ENCODE results near the gene SMAD3.

Gene SMAD3

DNA sequence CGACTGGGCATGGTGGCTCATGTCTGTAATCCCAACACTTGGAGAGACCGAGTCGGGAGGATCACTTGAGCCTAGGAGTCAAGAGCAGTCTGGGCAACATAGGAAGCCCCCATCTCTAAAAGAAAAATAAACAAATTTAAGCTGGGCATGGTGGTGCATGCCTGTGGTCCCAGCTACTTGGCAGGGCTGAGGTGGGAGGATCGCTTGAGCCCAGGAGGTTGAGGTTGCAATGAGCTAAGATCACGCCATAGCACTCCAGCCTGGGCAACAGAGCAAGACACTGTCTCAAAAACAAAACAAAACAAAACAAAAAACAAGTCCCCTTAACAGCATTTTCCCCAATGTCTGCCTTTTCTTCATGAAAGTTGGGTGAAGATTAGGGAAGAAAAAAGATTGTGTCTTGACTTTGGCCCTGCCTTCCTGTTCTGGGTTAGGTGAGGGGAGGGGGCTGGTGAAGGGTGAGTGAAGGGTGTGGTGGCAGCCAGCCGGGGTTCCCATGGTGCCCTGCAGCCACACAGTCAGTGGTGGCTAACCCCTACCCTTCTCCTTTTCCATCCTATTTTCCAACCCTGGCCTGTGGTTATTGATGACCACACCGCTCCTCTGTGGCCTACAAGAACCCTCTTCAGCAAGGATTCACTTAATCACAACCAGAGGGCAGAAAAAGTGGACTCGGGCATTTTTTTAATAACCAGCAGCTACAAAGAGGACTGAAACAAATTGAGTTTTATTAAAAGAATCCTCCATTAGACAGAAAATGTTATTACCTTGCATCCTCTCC lies 28.4 kb upstream of the SMAD3 start:
- no peak for DNase-seq (ENCODE audit: low spot score)

GRCh38 chr15:67037694-67038093 lies 27.7 kb upstream of the SMAD3 start:
- no peak for DNase-seq (ENCODE audit: low spot score)

GRCh38 chr15:67038736-67039135 lies 26.7 kb upstream of the SMAD3 start:
- no peak for DNase-seq (ENCODE audit: low spot score)

DNA sequence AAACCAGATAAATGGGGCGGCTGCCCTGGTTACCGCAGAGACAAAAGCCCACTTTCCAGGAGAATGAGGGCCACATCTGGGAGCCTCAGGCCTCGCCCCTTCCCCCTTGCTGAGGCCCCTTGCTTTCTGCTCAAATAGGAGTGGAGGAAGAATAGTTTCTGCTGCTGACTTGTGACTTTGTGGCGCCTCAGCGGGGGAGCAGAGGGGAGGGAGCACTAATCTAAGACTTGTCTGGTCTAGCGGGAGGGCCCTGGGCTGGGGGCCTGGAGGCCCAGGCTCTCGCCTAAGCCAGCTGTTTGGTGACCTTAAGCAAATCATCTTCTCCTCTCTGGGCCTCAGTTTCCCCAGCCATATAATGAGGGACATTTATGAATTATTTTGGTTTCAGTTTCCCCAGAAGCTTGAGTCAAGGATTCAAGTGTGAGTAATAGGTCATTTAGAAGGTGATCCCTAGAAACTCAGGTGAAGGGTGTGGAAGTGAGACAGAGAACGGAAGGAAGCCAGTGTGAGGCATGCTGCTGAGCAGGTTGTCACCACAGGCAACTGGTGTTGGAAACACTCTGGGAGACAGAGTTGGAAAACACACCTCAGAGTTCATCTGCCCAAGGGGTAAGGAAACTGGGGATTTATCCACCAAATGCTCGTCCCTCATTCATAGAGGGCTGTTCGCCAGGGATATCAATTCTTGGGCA lies 25.9 kb upstream of the SMAD3 start:
- peak; percentile 46 for DNase-seq (ENCODE audit: low spot score)

DNA sequence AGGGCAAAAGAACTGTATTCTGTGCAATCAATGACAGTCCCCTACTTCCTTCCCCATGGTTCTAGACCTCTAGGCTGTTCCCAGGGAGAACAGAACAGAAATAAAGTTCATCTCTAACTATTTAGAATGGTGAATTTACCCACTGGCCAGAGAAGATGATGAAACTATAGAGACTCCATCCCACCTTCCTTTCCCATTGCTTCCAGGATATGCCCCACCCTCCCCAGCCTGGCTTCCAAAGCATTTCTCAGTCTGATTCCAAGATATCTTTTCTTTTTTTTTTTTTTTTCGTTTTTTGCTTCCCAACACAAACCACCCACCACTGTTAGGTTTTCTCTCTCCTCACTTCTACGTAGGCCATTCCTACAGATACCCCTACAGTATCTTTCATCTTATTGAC lies 25.1 kb upstream of the SMAD3 start:
- DNase-seq (ENCODE audit: low spot score): no peak

DNA sequence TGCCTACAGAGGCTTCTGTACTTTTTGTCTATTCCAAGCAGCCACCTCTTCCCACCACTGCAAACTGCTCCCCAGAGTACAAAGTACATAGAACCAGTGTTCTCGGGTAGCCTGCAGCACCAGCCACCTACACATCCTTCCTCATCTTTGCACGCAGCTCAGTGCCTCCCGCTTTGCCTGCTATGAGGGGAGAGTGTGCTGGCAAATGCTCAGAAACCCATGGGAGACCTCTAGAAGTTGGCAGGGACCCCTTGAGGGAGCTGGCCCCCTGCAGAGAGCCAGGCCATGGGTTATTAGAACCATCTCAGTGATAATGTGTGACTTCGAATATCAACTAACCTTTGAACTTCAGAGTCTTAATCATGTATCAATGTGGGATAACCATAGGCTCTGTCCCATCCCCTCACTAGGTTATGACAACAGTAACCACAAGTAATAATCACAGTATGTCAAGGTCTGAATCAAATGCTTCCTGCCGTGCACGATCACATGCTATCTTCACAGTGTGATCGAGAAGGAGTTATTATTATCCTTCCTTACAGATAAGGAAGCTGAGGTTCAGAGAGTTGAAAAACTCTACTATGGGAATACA lies 22.8 kb upstream of the SMAD3 start:
- no peak for DNase-seq (ENCODE audit: low spot score)

GRCh38 chr15:67043939-67044771 lies 21.2 kb upstream of the SMAD3 start:
- DNase-seq (ENCODE audit: low spot score): no peak

DNA sequence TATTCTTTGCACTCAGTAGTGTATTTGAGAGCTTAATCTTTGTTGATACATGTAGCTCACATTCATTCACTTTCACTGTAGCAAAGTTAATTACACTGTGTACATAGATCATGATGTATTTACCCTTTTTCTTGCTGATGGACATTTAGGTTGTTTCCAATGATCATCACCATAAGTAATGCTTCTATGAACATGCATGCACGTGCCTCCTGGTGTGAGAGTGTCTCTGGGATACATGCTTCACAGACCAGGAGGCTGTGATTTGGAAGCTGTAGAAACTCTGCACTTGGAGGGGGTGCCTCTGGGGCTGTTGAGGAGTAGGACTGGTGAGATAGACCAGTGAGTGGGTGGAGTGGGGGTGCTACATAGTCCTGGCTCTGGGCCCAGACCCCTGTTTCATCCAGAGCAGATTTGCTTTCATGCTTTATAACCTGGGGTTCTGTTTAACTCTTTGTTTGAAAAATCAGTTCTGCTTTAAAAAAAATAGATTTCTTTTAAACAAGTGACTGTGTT lies 18.2 kb upstream of the SMAD3 start:
- DNase-seq (ENCODE audit: low spot score): no peak

GRCh38 chr15:67048281-67049279 lies 16.8 kb upstream of the SMAD3 start:
- DNase-seq (ENCODE audit: low spot score): peak; percentile 94

DNA sequence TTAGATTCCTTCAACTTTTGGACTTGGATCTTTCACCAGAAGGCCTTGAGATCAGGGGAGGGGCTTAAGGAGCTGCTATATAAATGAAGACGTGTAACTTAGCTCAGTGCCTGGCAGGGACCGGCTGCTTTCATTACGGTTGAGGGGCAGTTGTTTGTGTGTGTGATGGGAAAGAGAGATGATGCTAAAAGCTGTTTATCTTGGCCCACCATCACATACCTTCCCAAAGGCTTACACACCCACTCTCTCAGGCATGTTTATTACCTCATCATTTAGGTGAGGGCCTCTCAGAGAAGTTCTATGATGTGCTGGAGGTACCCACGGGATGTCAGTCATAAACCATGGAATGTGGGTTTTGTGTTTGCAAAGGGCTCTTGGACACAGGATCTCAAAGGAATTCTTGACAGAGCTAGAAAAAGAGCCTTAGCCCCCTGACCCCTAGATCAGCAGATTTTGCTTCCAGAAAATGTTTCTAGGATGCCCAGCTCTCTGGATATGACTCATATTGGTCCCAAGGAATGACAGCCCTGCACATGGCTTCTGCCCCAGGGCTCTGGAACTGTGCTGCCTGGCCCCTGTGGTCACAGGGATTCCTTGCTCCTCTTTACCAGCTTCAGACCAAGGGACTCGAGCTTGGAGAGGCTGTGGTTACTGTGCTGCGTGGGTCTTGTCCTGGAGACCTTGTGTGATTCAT lies 15.9 kb upstream of the SMAD3 start:
- DNase-seq (ENCODE audit: low spot score): peak; percentile 82

DNA sequence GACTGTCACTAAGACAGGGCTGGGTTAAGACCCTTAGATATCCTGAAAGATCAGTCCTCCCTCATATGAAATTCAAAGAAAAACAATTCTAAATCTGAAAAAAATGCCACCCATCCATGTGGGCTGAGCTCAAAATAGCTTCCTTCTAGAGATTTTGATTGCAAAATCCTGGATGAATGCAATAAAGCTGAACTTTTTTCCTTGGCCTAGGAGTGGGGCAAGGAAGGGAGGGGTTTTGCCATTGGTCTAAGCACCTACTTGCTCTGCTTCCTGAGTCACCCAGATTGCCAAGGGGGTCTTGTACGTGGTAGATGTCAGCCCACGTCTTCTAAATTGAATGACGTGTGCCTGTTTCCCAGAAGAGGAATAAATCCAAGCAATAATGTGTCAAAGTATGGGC lies 15.3 kb upstream of the SMAD3 start:
- no peak for DNase-seq (ENCODE audit: low spot score)

- no peak for DNase-seq (ENCODE audit: low spot score)
Measured at GRCh38 chr15:67050522-67051087, 14.8 kb upstream of the SMAD3 start.

- no peak for DNase-seq (ENCODE audit: low spot score)
Measured at GRCh38 chr15:67051088-67052045, 14.0 kb upstream of the SMAD3 start.

GRCh38 chr15:67054676-67055075 lies 10.7 kb upstream of the SMAD3 start:
- no peak for DNase-seq (ENCODE audit: low spot score)

DNA sequence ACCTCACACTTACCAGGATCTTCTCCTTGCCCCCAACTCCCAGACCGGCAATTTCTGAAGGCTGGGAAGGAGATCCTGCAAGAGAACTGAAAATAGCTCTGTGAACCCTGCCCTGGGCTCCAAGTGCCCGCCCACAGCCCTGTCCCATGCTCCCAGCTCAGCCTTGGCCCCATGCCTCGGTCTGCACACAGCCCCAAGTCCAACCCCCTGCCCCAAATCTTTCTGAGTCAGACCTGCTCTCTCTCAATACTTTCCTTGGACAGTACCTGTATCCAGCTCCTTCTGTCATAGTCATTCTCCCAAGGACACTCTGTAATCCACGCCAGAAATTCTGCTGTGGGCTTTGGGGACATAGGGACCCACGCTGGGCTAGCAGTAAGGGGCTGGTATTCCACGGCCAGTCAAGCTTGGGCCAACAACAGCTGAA lies 6.3 kb upstream of the SMAD3 start:
- no peak for DNase-seq (ENCODE audit: low spot score)

GRCh38 chr15:67061811-67062368 lies 3.5 kb upstream of the SMAD3 start:
- no peak for DNase-seq (ENCODE audit: low spot score)

DNA sequence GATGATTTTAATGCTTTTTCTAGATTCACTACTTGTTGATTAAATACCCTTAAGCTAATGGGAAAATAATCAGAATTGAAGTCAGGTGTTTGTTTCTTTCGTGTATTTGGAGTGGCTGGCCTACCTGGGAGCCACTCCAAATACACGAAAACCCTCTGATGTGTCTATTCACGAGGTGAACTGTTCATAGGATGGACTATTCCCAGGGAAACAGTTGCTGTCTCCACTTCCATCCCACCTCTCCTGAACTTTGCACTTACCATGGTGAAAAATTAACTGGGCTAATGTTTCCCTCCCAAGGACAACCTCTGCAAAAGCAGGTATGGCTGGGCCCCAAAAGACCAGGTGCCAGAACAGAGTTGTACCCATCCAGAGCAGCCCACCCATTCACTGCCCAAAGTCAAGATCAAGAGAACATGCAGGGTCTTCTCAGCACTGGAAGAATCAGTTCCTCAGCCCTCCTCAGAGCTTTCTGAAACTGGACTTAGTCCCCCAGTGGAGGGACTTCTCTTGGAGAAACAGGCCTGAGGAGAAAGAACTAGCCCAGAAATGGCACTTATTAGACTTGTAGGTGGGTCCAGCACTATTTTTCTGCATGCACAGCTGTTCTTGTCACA lies 2.9 kb upstream of the SMAD3 start:
- peak; percentile 48 for DNase-seq (ENCODE audit: low spot score)

All from LoVo (cell line).